ENCODE results near the gene SIGLEC14.

The SIGLEC14 gene

GRCh38 chr19:51614789-51615188 is 31.8 kb downstream of the SIGLEC14 start:
- DNase-seq (ENCODE audit: low read depth), result no peak

- no peak for DNase-seq (ENCODE audit: low read depth)
Measured at GRCh38 chr19:51610576-51610975, 36.0 kb downstream of the SIGLEC14 start.

- DNase-seq (ENCODE audit: low read depth), result no peak
Measured at GRCh38 chr19:51607920-51608562, 38.6 kb downstream of the SIGLEC14 start.

- DNase-seq (ENCODE audit: low read depth), result no peak
Measured at GRCh38 chr19:51607077-51607476, 39.5 kb downstream of the SIGLEC14 start.

- DNase-seq (ENCODE audit: low read depth), result no peak
Measured at GRCh38 chr19:51602189-51602854, 44.3 kb downstream of the SIGLEC14 start.

GRCh38 chr19:51600940-51601580 is 45.6 kb downstream of the SIGLEC14 start:
- no peak for DNase-seq (ENCODE audit: low read depth)

GRCh38 chr19:51599084-51599483 is 47.5 kb downstream of the SIGLEC14 start:
- no peak for DNase-seq (ENCODE audit: low read depth)

GRCh38 chr19:51598159-51598915 is 48.3 kb downstream of the SIGLEC14 start:
- DNase-seq (ENCODE audit: low read depth), result no peak

GRCh38 chr19:51595190-51596175 is 51.1 kb downstream of the SIGLEC14 start:
- no peak for DNase-seq (ENCODE audit: low read depth)

GRCh38 chr19:51594774-51595109 is 51.9 kb downstream of the SIGLEC14 start:
- no peak for DNase-seq (ENCODE audit: low read depth)

GRCh38 chr19:51593969-51594773 is 52.5 kb downstream of the SIGLEC14 start:
- peak; percentile 90 for DNase-seq (ENCODE audit: low read depth)

GRCh38 chr19:51593138-51593890 is 53.3 kb downstream of the SIGLEC14 start:
- DNase-seq (ENCODE audit: low read depth), result no peak
